Suprapubic skin (tissue), 4 donors: Measurements from ENCODE around the gene CXorf49. TPM values are rescaled to one million over a fixed set of nuclear protein-coding genes. Genes with fewer than 3 reads are reported as not detected.

Experiments
- DNase-seq, 2 donors: peaks; one replicate each; pipeline ENCODE4 v3.0.0-alpha.2; 2019; ENCODE audit warnings: low spot score in 2 of 2
- H3K27ac ChIP-seq: fragments of 200-600 bp; sonication (generic); one replicate; pipeline ENCODE4 v1.5.1; 2019
- H3K27me3 ChIP-seq: fragments of 200-600 bp; sonication (generic); one replicate; pipeline ENCODE4 v1.5.1; 2019
- H3K36me3 ChIP-seq: fragments of 200-600 bp; sonication (generic); one replicate; pipeline ENCODE4 v1.5.1; 2019
- H3K4me1 ChIP-seq: fragments of 200-600 bp; sonication (generic); one replicate; pipeline ENCODE4 v1.5.1; 2019
- H3K4me3 ChIP-seq: fragments of 200-600 bp; sonication (generic); one replicate; pipeline ENCODE4 v1.5.1; 2019; ENCODE audit warnings: mild to moderate bottlenecking
- H3K9me3 ChIP-seq: fragments of 200-600 bp; sonication (generic); one replicate; pipeline ENCODE4 v1.5.1; 2019
- EP300 ChIP-seq: sonication (generic); formaldehyde crosslinking; IDR thresholded peaks from one replicate; pipeline ENCODE4 v1.6.1; 2017; ENCODE audit warnings: antibody characterized with exemption
- POLR2A ChIP-seq, 2 donors: fragments of 450-650 bp; IDR thresholded peaks; one replicate each; pipeline ENCODE4 v1.6.1; 2017; ENCODE audit warnings: antibody characterized with exemption in 2 of 2, mild to moderate bottlenecking in 2 of 2, moderate library complexity in 2 of 2
- POLR2AphosphoS5 ChIP-seq, 3 donors: sonication (generic); formaldehyde crosslinking; IDR thresholded peaks; one replicate each; pipeline ENCODE4 v1.6.1; 2017; ENCODE audit warnings: antibody characterized with exemption in 3 of 3
- WGBS: methylation state at CpG from one replicate; pipeline ENCODE4 v1.1.5; 2018; 5-methylcytosine and 5-hydroxymethylcytosine counted together
- total RNA-seq, 4 donors: library from RNA; depleted of rRNA; stranded (reverse); fragments of >200 nt; gene quantifications; one replicate each; pipeline ENCODE4 v1.1.0, GENCODE V29; 2016
- TF ChIP-seq, protein P1 (sequence below), 2 donors: fragments of 200-600 bp in 1 of 2; fragments of 450-650 bp in 1 of 2; sonication (generic) in 1 of 2; IDR thresholded peaks; one replicate each; pipeline ENCODE4 v1.5.1; 2016 to 2019; ENCODE audit warnings: antibody characterized with exemption in 2 of 2, mild to moderate bottlenecking in 1 of 2, moderate library complexity in 1 of 2

The CXorf49 gene
- total RNA-seq, 4 donors from 2014 or later, result not detected

DNA sequence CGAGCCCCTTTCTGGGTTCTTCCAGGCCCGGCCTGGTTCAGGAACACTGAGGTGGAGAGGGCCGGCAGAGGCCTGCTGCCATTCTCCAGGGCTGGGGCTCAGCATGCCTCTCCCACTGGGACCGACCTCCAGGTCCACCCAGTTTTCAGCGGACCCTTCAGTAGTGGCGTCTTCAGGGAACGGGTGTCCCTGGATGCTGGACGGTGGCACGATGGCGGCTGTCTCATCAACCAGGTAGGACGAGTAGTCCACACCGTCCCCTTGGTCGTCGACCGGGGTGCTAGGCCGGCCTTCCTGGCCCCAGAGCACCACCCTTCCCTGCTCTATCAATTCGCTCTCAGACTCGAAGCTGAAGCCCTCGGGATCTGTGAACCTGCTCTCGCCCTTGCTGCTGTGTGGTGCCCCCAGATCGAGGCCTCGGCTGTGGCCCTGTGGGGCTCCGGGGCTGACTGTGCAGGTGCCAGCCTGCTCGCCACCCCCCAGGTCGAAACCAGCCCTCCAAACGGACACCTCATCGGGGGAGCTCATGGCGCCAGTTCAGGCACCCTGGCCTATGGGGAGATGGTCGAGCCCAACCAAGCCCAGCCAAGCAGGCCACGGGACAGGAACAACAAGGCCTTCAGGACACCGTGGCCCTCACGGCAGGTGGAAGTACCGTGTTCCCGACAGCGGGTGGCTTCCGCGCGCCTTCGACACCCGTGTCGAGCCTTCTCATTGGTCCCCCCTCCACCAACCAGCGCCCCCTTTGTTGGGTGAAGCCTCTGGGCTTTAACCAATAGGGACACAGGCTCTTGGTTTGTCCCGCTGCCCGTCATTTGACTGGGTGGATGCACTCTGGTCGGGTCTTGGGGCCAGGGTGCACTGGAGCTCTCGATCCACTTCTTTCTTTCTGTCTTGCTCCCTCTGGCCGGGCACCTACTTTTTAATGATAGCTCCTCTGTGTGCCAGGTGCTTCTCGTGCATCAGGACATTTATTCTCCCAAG, 51.6 kb downstream of the CXorf49 start:
- DNase-seq, result no peak
- 89% methylated on average over 46 of the region's 48 CpGs for WGBS

DNA sequence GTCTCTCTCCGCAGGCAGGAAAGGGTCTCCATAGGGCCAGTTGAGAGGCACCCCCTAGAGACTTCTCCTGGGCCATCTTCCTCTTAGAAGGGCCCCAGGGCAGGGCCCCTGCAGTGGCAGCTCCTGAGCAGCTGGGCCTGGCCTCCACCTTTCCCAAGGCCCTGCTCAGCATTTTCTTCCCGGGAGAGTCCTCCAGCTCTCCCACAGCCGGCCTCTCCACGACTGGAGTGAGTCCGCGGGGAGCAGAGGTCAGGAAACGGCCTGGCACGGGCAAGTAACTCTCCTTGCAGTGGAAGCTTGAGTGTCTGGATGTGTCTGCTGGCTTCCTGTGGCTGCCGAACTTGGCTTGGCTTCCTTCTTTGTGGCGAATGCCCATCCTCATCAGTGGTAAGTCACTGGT, 52.3 kb downstream of the CXorf49 start:
- TF ChIP-seq EP300, result no peak
- no peak for DNase-seq
- peaks cover 3% of the 10 kb centered on the region for H3K4me1 ChIP-seq
- no peaks in the 10 kb centered on the region for H3K27me3 ChIP-seq
- no peak overlapping the region for H3K4me3 ChIP-seq
- H3K27ac ChIP-seq, result no peak overlapping the region
- no peaks in the 10 kb centered on the region for H3K36me3 ChIP-seq
- H3K9me3 ChIP-seq, result no peaks in the 10 kb centered on the region
- WGBS, result 76% methylated on average over 8 of the region's 10 CpGs

More for the DNA sequence above, 51.6 kb downstream of the CXorf49 start:
- no peaks in the 10 kb centered on the region for H3K36me3 ChIP-seq
- H3K27me3 ChIP-seq, result no peaks in the 10 kb centered on the region
- H3K27ac ChIP-seq, result no peak overlapping the region
- H3K4me1 ChIP-seq, result peaks cover 3% of the 10 kb centered on the region
- TF ChIP-seq, protein P1, sequence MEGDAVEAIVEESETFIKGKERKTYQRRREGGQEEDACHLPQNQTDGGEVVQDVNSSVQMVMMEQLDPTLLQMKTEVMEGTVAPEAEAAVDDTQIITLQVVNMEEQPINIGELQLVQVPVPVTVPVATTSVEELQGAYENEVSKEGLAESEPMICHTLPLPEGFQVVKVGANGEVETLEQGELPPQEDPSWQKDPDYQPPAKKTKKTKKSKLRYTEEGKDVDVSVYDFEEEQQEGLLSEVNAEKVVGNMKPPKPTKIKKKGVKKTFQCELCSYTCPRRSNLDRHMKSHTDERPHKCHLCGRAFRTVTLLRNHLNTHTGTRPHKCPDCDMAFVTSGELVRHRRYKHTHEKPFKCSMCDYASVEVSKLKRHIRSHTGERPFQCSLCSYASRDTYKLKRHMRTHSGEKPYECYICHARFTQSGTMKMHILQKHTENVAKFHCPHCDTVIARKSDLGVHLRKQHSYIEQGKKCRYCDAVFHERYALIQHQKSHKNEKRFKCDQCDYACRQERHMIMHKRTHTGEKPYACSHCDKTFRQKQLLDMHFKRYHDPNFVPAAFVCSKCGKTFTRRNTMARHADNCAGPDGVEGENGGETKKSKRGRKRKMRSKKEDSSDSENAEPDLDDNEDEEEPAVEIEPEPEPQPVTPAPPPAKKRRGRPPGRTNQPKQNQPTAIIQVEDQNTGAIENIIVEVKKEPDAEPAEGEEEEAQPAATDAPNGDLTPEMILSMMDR (IDR thresholded peaks at IDR 0.05), result no peak
- TF ChIP-seq EP300 (no peak), POLR2AphosphoS5 (IDR thresholded peaks at IDR 0.05) (no peak), POLR2A (IDR thresholded peaks at IDR 0.05) (no peak)
- H3K9me3 ChIP-seq, result no peaks in the 10 kb centered on the region
- H3K4me3 ChIP-seq, result no peak overlapping the region

DNA sequence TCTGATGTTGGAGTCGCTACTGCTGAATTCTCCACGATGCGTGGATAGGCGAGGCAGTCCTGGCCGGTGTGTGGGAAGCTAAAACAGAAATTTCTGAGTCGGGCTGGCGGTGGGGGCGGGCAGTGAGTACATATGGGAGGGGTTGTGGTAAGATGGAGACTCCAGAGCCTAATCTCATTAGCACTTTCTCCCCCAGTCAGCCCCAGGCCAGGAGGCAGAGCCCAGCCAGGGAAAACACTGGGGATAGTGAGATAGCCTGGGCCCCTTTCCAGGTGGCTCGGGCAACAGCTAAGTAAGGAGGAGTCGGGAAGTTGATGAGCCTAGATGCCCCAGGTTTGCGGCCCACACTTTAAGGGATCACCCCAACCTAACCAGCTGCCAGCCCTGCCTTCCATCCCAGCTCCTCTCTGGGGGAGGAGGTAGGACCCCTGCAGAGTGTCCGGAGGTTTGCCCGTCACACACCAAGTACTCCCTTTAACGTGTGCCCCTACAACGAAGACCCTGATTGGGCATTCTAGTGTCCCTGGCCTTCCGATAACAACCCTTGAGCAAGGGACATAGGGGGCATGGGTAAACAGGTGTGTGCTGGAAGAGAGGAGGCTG, 53.1 kb downstream of the CXorf49 start:
- peaks cover 3% of the 10 kb centered on the region for H3K4me1 ChIP-seq
- H3K9me3 ChIP-seq, result no peaks in the 10 kb centered on the region
- no peak overlapping the region for H3K27ac ChIP-seq
- H3K36me3 ChIP-seq, result no peaks in the 10 kb centered on the region
- no peak overlapping the region for H3K4me3 ChIP-seq
- TF ChIP-seq, protein P1 (IDR thresholded peaks at IDR 0.05), result no peak
- TF ChIP-seq POLR2AphosphoS5 (IDR thresholded peaks at IDR 0.05) (no peak), POLR2A (IDR thresholded peaks at IDR 0.05) (no peak), EP300 (no peak)
- DNase-seq, result no peak
- no peaks in the 10 kb centered on the region for H3K27me3 ChIP-seq
- 84% methylated on average over 16 of the region's 16 CpGs for WGBS

Other genes starting within 250 kb of the CXorf49 start
- 100 to 1,000 TPM; 133 to 450 (median 159) TPM for gene OGT, start 185.2 kb downstream of the CXorf49 start, total RNA-seq
- 1 to 10 TPM in 2 of 4 donors, under 1 TPM in 2; 0.47 to 5.5 (median 0.99) TPM for gene GCNA, start 139.8 kb downstream of the CXorf49 start, total RNA-seq
- under 1 TPM in 2 of 4 donors, not detected in 2; 0.29 to 0.30 TPM for gene CXCR3, start 99.8 kb downstream of the CXorf49 start, total RNA-seq
- gene CXorf49B, start 45.1 kb upstream of the CXorf49 start, total RNA-seq, result not detected
- gene NHSL2, start 192.6 kb upstream of the CXorf49 start, total RNA-seq, result 1 to 10 TPM; 2.0 to 4.7 (median 3.0) TPM